Pons (tissue), 1 donor: ENCODE measurements around the gene GRB10.
A peak's percentile ranks its signal among the peaks of the same experiment; 100 is the strongest.

Experiments used
- DNase-seq: peaks from one replicate; pipeline ENCODE4 v3.0.0-alpha.2; 2016; ENCODE audit warnings: low spot score

Gene GRB10

DNA sequence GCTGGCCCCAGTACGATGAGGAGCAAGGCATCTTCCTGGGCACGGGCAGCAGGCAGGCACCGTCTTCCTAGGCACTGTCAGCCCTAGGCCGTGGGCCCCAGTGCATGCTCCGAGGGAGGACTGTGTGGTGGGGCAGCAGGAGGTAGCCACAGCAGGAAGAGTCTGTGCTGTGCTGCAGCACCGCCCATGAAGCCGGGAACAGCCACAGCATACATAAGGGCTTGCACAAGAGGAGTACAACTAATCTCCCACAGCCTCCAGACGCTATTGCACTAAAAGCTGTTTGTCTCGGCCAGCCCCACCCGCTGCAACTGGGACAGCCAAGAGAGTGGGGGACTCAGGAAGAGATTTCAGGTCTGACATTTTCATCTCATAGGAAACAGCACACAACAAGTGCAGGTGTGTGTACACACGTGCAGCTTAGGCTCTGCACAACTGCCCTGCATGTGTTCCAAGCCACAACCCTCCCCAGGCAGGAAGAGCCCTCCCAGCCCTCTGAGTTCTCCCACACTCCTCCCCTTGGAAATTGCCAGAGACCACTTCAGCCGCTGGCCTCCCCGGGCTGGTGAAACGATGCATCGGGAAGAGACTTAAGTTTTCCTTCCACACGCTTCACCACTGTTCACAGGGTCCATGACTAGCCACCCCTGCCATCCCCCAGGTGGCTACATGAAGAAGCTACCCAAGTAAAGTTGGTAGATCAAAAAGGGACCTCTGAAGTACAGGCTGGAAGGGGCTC, 129.4 kb downstream of the GRB10 start:
- peak; percentile 45 for DNase-seq

- DNase-seq = no peak
These were observed 130.1 kb downstream of the GRB10 start for GRCh38 chr7:50652400-50653125.

- no peak for DNase-seq
These were observed 131.3 kb downstream of the GRB10 start for GRCh38 chr7:50651271-50651989.

- no peak for DNase-seq
These were observed 132.5 kb downstream of the GRB10 start for GRCh38 chr7:50650057-50650664.

- DNase-seq = no peak
These were observed 133.3 kb downstream of the GRB10 start for GRCh38 chr7:50649259-50649885.

- no peak for DNase-seq
These were observed 134.0 kb downstream of the GRB10 start for GRCh38 chr7:50648570-50649169.

DNA sequence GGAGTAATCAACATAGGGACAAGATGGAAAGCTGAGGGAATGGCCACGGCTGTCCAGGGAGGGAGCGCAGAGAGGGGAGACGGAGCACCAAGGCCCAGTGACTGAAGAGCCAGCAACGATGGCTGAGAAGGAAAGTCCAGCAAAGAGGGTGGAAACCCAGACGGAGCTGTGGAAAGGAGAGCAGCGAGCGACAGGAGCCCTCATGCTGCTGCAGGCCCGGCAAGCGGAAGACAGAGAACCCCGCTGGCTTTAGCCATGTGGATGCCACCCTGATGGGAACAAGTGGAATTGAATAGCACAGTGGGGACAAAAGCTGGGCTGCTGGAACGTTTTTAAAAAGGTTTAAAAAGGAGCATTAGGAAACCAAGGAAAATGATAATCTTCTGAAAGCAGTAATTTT, 134.6 kb downstream of the GRB10 start:
- no peak for DNase-seq

DNA sequence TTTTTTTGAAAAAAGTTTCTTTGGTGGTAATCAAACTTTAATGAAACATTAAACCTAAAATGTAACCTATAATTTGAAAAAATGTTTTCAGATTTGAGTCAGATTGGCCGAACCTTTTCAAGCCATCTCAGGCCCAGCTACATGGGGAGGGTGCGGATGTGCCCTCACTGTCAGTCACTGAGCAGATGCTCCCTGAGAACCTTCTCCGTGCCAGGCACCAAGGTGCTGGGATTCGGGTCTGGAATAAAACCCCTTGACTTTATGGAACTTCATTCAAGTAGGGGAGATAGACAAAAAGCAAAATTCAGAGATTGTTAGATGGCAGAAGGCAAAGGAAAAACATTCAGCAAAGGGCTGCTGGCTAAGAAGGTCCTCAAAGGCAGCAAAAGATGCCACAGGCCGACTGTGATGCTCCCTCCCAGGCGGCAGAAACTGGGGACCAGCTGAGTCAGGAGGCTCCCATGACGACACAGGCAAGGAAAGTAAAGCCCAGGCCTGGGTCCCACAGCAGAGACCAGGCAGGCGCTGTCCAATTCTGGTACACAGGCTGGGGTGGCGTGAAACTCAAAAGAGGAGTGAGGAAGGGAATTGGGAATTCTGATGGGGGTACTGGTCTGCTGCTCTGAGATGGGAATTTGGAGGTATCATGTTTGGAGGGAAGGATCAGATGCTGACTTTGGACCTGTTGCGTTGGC, 135.3 kb downstream of the GRB10 start:
- no peak for DNase-seq

DNA sequence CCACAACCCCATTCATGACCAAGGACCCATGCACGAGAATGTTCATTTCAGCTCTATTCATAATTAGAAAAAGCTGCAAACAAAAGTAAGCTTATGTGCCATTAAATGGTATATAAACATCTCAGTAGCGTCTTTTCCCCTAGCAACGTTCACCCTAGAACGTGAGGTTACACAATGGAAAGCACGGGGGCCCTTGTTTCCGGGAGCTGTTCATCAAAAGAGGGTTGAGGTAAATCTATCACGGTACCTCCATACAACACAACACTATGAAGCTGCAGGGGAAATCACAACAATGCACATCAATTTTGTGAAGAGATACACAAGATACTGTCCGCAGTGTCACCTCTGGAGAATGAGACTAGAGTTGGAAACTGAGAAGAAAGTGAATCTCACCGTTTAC, 136.6 kb downstream of the GRB10 start:
- DNase-seq = no peak

GRCh38 chr7:50645186-50645585, 137.5 kb downstream of the GRB10 start:
- no peak for DNase-seq

DNA sequence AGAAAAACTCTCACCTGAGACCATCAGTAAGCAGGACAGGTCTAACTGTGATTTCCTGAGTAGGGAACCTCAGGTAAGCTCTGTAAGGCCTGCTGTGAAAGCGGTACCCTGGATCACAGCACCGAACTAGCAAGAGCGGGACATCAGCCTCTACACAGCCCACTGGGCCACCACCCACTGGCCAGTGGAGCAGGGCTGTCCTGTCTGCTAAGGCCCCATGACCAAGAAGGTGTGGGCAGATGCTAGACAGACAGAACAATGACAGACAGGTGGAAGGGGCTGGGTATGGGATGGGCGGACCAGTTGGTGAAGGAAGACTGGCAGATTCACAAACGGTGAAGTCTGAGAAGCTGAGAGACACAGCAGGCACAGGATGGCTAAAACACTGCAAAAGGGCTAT, 138.1 kb downstream of the GRB10 start:
- no peak for DNase-seq

DNA sequence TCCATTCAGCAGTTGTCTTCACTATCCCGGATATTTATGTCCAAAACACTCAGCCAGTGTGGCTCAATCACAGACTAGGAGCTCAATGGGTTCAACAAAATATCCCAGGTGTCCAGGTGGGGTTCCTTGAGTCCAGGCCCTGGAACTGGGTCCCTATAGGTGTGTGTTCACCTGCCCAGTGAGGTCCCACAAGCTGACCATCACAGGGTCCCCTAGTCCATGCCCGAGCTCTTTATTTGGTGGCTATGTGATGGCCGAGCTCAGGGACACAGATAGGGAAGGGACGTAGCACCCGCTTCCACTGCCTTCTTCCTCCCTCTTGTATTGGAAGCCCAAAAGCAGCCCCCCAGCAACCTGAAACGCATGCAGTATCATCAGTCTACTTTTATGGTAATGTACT, 138.6 kb downstream of the GRB10 start:
- DNase-seq = no peak

DNA sequence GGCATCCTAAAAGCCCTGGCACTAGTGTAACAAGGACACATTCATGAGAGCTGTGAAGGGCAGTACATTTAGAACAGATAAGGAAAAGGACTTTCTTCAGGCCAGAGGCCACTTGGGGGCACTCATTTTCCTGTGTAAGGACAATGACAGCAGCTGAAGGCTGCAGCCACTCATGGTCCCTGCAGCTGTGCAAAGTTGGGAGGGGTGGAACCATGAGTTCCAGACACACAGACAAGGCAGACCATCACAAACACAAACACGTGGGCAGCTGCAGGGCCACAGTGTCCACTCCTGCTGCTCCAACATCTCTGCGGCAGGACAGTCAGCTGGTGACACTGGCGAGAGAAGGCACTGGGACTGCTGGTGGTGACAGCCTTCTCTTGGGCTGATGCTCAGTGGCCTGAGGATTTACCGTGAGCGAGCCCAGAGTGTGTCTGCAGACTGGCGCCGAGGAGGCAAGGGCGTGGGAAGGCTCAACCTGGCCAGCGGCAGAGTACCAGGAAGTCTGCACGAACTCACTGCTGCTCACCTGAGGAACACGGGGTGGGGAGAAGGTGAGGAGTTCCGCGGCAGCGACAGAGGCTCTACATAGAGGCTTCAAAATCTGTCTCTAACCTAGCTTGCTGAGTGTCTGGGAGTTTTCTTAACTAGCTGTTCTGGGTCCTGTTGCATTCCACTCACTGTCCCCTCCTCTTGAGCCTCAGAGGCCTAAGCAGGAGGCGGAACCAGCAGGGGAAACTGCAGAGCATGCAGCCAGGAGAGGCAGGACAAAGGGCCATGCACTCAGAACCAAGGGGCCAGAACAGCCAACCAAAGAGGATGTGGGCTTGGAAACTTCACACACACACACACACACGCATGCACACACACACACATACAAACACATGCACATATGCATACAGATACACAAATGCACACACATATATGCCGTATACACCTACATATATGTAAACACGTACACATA, 141.0 kb downstream of the GRB10 start:
- DNase-seq = peak; percentile 99

DNA sequence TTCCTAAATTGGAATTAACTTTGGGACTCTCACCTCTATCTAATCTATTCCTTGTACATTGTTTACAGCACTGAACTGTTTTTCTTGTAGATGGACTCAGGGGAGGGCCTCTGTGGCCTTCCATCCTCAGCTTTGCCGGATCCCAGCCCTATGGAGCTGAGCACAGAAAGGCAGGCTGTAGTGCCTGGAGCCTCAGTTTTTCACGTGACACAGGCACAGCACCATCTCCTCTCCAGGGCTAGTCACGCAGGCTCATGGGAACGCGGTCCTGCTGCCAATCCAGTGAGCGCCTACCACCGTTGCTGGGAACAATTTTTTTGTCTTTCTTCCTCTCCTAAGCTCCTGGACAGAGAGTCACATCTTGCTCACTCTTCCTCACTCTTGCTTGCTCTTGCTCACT, 141.9 kb downstream of the GRB10 start:
- peak; percentile 64 for DNase-seq

DNA sequence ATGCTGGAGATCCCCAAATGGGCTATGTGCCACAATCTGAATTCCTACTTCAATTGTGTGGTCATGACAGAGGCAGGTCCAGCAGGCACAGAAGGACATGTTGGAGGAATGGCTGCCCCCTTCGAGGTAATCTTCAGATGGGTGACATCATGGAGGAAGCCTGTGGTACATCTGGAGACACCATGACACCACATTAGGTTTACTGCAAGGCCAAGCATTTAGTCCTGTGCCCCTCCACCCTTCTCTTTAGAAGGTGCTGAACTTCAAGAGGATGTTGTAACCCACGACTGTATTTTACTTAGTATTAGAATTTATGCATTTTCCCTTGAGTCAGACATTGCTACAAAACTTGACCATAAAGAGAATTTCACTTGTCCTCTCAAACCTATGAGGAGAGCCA, 142.4 kb downstream of the GRB10 start:
- DNase-seq = no peak

- DNase-seq = no peak
These were observed 144.7 kb downstream of the GRB10 start for GRCh38 chr7:50637725-50638643.

GRCh38 chr7:50634378-50634777, 148.3 kb downstream of the GRB10 start:
- DNase-seq = no peak

- DNase-seq = no peak
These were observed 149.3 kb downstream of the GRB10 start for GRCh38 chr7:50633414-50633710.
